Measurements from ENCODE around the gene CELF6.

DNA sequence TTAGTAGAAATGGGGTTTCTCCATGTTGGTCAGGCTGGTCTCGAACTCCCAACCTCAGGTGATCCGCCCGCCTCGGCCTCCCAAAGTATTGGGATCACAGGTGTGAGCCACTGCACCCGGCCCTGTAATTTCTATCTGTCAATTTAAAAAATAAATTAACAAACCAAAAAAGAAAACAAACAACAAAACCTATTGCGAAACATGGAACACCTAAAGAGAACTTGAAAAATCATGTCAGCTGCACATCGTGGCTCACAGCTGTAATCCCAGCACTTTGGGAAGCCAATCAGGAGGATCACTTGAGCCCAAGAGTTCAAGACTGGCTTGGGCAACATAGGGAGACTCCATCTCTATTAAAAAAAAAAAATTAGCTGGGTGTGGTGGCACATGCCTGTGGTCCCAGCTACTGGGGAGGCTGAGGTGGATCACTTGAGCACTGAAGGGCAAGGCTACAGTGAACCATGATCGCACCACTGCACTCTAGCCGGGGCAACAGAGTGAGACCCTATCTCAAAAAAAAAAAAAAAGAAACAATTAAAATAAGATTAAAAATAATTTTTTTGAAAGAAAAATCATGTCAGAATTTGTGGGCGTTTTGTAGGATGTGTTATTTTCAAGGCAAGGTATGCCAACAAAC, 67.2 kb downstream of the CELF6 start:
- TF ChIP-seq EZH2 (IDR thresholded peaks at IDR 0.05; ENCODE audit: low read depth, unreplicated experiment) (no peak), EZH2phosphoT487 (IDR thresholded peaks at IDR 0.05; ENCODE audit: unreplicated experiment) (no peak), POLR2AphosphoS5 (IDR thresholded peaks at IDR 0.05; ENCODE audit: low read depth) (no peak), JUNB (IDR thresholded peaks at IDR 0.05; ENCODE audit: unreplicated experiment) (no peak)
- TF ChIP-seq, protein P1, sequence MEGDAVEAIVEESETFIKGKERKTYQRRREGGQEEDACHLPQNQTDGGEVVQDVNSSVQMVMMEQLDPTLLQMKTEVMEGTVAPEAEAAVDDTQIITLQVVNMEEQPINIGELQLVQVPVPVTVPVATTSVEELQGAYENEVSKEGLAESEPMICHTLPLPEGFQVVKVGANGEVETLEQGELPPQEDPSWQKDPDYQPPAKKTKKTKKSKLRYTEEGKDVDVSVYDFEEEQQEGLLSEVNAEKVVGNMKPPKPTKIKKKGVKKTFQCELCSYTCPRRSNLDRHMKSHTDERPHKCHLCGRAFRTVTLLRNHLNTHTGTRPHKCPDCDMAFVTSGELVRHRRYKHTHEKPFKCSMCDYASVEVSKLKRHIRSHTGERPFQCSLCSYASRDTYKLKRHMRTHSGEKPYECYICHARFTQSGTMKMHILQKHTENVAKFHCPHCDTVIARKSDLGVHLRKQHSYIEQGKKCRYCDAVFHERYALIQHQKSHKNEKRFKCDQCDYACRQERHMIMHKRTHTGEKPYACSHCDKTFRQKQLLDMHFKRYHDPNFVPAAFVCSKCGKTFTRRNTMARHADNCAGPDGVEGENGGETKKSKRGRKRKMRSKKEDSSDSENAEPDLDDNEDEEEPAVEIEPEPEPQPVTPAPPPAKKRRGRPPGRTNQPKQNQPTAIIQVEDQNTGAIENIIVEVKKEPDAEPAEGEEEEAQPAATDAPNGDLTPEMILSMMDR (conservative IDR thresholded peaks at IDR 0.05; ENCODE audit: low read depth in 2 of 2), result no peak
